GM18867 (cell line): ENCODE results near the gene TBATA.
"Not testable (repeated sequence)": the region's sequence is repeated elsewhere in the genome, so short reads cannot be mapped to it uniquely, and the experiment has no call there.

Source experiments
- ATAC-seq: cut with Tn5 transposase; IDR thresholded peaks from one replicate; pipeline ENCODE4 v1.9.1; 2021; ENCODE audit warnings: mild to moderate bottlenecking, moderate library complexity; ENCODE audit not compliant: unreplicated experiment

The TBATA gene

DNA sequence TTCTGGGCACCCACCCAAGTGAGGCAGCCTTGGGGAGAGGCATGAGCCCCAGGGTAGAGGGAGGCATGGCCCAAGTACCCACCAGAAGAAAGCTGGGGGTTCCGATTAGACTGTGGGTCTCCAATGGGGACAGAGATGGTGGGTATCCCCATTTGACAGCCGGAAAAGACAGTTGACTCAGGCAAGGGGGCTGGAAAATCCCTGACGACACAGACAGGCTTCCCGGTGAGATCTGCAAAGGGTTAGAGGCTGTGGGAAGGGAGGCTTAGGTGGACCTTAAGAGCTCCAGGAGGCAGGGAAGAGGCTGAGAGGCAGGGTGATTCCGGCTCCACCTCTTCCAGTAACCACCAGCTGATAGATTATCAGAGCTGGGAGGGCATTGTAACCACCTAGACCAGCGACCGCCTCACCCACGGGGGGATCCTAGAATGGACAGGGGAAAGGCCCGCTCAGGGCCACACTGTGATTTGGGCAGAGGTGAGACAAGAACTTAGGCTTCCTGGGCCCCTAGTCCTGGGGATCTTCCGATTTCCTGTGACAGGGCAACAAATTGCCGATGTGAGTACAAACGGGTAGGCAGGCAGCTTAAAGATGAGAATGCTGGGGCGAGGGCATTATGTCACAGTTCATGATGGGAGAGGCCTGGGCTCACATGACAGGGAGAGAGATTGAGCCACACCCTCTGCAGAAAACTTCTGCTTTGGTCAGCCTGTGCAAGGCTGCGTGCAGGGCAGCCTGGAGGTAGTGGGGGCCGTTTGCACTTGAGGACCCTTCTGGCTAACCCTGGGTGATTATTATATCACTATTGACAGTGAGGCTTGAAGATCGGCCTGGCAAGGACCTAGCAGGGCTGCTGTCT is 5.4 kb downstream of the TBATA start:
- ATAC-seq = no peak

GRCh38 chr10:70779088-70779487 is 6.1 kb downstream of the TBATA start:
- no peak for ATAC-seq

DNA sequence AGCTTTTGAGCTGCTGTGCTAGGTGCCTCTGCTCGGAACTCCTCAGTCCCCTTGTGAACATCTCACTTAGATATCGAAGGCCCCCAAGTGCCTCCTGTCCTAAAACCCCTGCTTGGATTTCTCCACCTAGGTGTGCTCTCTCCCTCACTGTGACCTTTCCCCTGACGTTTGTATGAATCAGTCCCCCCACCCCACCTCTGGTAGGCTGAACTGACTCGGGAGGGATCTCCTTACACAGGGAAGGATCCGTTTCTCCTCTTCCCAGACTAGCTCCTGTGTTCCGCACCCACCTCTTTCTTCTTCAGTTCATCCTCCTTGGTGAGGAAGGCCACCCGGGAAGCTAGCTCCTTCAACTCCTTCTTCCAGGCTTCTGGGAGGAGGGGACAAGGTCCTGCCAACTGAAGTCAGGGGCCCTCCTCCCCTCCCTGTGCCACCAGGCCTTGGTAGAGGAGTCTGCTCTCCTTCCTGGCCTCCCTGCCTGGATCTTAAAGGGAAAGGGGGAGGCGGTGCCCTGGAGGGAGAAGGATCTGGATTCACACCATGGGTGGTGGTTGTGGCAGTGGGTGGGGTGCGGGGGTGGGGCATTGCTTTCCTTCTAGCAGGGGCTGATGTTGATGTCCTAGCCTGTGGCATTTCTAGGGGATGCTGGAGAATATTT is 6.8 kb downstream of the TBATA start:
- no peak for ATAC-seq

DNA sequence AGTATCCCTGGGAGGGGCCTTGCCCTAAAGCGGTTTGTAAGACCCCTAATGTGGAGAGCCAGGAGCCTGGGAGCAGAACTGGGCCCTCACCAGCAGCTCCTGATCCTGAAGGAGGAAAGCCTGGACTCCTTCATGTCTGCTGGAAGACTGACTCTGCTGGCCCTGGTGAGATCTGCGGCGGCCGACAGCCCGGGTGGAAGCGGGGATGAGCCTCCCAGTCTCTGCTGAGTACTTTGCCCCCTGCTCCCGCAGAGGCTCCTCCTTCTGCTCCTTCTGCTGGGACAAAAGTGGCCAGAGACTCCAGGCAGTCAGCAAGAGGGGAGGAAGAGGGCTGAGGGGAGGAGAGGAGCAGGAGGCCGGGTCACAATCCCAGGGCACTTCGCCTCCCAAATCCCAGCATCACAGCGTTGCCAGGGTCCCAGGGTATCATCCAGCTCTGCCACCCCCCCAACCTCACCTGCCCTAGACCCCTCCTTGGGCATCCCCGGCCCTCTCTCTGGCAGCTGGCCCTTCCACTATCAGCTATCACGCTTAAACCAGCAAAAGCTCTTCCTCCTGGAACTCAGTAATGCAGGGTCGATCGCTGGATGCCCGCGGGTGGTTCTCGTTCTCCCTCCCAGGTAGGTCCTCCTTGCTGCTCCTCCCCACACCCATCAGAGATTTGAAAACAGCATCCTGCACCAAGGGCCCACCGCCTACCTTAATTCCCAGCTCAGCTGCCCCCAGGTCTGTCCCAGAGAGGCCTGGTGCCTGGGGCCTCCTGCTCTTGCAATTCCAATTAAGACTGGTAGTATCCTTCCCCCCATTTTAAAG is 7.9 kb downstream of the TBATA start:
- ATAC-seq = no peak

DNA sequence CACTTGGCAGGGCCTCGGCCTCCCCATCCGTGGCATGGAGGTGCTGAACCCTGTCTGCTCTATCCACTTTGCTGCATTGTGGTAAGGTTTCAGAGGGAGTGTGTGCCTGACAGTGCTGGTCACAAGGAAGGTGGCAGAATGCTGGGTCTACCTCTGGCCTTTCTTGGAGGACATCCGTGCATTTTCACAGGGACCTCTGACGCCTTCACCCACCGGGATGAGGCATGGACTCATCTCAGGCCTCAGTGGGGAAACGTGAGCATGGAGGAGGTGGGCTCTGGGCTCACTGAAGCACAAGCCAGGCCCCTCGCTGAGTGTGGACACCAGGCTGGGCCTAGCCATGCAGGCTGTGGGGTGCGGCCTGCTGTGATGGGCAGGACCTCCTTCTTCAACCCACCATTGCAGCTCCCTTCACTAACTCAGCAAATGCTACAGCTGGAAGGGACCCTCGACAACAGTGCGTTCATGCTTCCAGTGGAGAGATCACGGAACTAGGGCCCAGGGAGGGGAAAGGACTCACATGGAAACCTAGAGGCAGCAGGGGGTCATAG is 8.6 kb downstream of the TBATA start:
- ATAC-seq = no peak

- ATAC-seq = no peak
Observed at GRCh38 chr10:70775679-70776454, 9.3 kb downstream of the TBATA start.

DNA sequence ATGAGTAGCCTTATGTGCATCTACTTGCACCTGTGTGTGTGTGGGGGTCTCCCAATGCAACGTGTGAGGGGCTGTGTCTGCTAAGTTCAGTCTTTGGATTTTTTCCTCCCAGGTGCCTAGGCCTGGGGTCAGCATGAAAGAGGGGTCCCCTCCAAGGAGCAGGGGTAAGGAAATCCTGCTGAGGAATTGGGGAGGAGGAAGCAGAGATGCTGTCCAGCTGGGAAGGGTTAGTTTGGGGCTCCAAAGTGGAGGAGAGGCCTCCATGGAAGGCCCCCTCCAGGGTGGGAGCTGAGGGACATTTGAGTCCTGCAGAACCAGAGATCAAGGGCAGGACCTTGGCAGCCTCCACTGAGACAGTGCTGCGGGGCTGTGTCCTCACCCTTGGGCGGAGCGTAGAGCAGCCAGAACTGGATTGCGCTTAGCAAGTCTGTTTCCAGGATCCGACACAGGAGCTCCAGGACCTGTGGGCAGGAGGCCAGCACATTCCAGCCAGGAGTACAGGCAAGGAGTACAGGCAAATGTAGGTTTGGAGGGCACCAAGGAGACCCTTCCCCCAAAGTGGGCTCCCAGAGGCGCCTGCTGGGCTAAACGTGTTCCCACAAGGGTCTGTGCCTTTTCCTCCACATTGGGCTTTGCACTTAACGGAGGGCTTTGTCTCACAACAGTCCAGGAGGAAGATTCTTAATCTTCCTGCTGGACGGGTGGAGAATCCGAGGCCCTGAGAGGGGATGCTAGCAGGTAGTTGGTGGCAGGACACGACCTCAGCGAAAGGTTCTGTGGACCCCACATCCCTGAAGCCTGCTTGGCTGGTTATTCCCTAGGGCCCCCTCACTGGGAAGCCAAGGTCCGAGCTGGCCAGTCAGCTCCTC is 10.1 kb downstream of the TBATA start:
- ATAC-seq = no peak

GRCh38 chr10:70773965-70774809 is 11.0 kb downstream of the TBATA start:
- no peak for ATAC-seq

GRCh38 chr10:70773461-70773860 is 11.7 kb downstream of the TBATA start:
- no peak for ATAC-seq

GRCh38 chr10:70772627-70773026 is 12.6 kb downstream of the TBATA start:
- no peak for ATAC-seq

GRCh38 chr10:70771311-70772194 is 13.6 kb downstream of the TBATA start:
- ATAC-seq = no peak

DNA sequence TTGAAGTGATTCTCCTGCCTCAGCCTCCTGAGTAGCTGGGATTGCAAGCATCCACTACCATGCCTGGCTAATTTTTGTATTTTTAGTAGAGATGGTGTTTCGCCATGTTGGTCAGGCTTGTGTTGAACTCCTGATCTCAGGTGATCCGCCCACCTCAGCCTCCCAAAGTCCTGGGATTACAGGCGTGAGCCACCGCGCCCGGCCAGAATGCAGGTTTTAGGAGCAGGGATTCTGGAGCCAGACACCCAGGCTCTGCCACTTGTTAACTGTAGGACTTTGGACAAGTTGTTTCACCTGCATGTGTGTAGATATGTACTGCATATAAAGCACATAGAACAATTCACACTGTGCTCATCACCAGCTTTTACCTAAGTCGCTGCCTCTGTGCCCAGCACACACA is 14.7 kb downstream of the TBATA start:
- ATAC-seq = not testable (repeated sequence)

DNA sequence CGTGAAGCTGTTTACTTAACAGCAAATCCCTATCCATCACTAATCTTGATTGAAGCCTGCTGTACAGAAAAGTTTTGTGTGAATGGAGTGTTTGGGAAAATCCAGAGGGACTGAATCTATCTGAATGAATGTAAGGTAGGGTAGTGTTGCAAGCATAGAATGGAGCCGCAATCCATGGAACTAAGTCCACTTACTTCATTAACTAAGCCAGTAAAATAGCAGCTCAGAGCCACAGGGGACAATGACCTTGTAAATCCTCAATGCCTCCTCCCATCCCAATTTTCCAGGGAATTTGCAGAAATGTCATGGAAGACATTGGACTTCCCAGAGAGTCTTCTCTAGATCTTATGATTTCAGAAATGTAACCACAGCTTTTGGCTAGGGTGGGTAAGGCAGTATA is 15.2 kb downstream of the TBATA start:
- no peak for ATAC-seq

DNA sequence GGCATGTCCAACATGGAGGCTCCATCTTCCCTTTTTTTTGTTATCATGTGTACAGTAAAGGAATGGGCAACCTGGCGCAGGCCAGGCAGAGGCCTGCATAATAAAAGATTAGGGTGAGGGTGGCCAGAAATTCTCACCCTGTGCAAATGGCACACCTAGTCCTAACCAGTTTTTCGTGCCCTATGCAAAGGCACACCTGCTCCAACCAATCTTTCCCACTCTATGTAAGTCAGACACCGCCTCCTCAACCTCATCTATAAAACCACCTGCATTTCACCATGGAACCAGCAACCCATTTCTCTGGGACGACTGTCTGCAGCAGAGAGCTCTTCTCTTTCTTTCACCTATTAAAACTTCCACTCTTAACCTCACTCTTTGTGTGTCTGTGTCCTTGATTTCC is 16.1 kb downstream of the TBATA start:
- ATAC-seq = no peak

GRCh38 chr10:70768026-70768685 is 17.0 kb downstream of the TBATA start:
- not testable (repeated sequence) for ATAC-seq

GRCh38 chr10:70765794-70766594 is 19.2 kb downstream of the TBATA start:
- ATAC-seq = no peak
